Gastrocnemius medialis (tissue), 4 donors: ENCODE measurements around the gene TMEM214. TPM values are rescaled to one million over a fixed set of nuclear protein-coding genes. Genes with fewer than 3 reads are reported as not detected.
A peak's percentile ranks its signal among the peaks of the same experiment; 100 is the strongest.

Source experiments
- ATAC-seq, 2 donors: fragments of 150-250 bp; one replicate each; pipeline ENCODE4 v1.9.1; 2016
- DNase-seq, 2 donors: peaks; one replicate each; pipeline ENCODE4 v3.0.0-alpha.2; 2019
- H3K27ac ChIP-seq, 4 donors: fragments of 200-600 bp; sonication (generic); 1 replicate in 1 of 4; 2 replicates in 3 of 4; pipeline ENCODE4 v1.5.1; 2016 to 2018; ENCODE audit warnings: mild to moderate bottlenecking in 2 of 4, moderate library complexity in 1 of 4
- H3K27me3 ChIP-seq, 3 donors: fragments of 200-600 bp; sonication (generic) in 2 of 3; 1 replicate in 1 of 3; 2 replicates in 2 of 3; pipeline versions ENCODE4 v1.5.1 to v1.6.0; 2016 to 2019; ENCODE audit warnings: mild to moderate bottlenecking in 1 of 3, moderate library complexity in 1 of 3
- H3K36me3 ChIP-seq, 2 donors: fragments of 200-600 bp; sonication (generic) in 1 of 2; one replicate each; pipeline ENCODE4 v1.5.1; 2017 to 2018
- H3K4me1 ChIP-seq, 2 donors: fragments of 200-600 bp; sonication (generic) in 1 of 2; one replicate each; pipeline ENCODE4 v1.5.1; 2016 to 2017; ENCODE audit warnings: mild to moderate bottlenecking in 2 of 2
- H3K4me3 ChIP-seq, 4 donors: fragments of 200-600 bp; sonication (generic) in 3 of 4; 1 replicate in 1 of 4; 2 replicates in 3 of 4; pipeline ENCODE4 v1.5.1; 2016 to 2019; ENCODE audit warnings: mild to moderate bottlenecking in 2 of 4
- H3K9me3 ChIP-seq, 3 donors: fragments of 200-600 bp; sonication (generic) in 2 of 3; 1 replicate in 1 of 3; 2 replicates in 2 of 3; pipeline ENCODE4 v1.5.1; 2016 to 2019
- CTCF ChIP-seq, 5 experiments: fragments of 450-650 bp in 3 of 5; fragments of 200-600 bp in 2 of 5; sonication (generic) in 2 of 5; IDR thresholded peaks in 4 of 5; conservative IDR thresholded peaks in 1 of 5; 1 replicate in 4 of 5; 2 replicates in 1 of 5; pipeline ENCODE4 v1.5.1; 2016 to 2019; ENCODE audit warnings: antibody characterized with exemption in 5 of 5, mild to moderate bottlenecking in 3 of 5, moderate library complexity in 3 of 5
- POLR2A ChIP-seq, 2 donors: fragments of 450-650 bp; IDR thresholded peaks; one replicate each; pipeline ENCODE4 v1.6.1; 2017; ENCODE audit warnings: antibody characterized with exemption in 2 of 2, mild to moderate bottlenecking in 2 of 2, moderate library complexity in 2 of 2
- in situ Hi-C, 4 donors: fragments of 200-750 bp; cut with MboI; loops; one replicate each; pipeline versions ENCODE4 v1.15.0 to v1.8.0; 2017; ENCODE audit warnings: low sequenced_read_pairs in 4 of 4
- intact Hi-C: fragments of 100-400 bp; cut with DNase I; formaldehyde crosslinking; loops from one replicate; pipeline ENCODE4 v1.15.1; 2023; ENCODE audit warnings: low total_unique reads
- total RNA-seq, 4 donors: library from RNA; depleted of rRNA; stranded (reverse); fragments of >200 nt; gene quantifications; one replicate each; pipeline versions ENCODE4 v1.1.0 to v1.2.3, GENCODE V29; 2016

Gene TMEM214
- total RNA-seq, 4 donors from 2014 or later, result 20.0 to 37.7 (median 24.9) TPM

DNA sequence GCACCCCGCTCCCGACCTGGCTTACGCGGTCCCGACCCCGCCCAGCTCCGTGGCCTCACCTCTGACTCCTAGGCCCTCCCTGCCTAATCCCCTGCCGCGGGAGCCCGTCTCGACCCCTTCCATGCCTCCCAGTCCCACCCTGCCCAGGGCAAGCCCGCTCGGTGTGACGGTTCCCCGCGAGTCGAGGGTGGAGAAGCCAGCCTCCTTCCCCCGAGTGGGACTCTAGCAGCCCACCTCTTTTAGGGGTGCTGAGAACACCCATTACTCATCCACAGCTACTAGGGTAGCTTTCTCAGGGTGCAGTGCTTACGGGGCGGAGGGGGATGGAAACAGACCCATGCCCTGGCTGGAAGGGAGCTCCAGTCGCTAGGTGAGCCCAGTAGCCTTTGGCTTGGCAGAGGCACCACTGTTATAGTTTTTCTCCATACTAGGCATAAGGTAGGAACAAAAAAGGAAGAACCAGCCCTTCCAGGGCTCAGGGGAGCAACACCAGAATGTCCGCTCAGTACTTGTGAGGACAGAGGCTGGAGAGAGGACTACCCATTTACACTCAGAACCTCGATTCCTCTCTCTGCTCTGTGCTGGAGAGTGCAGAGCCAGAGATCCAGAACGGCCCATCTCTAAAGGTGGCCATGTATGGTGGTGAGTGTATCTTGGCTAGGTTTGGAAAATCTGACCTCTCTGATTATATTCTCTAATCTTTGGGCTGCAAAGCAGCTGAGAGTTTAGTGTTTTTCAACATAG lies 19.3 kb downstream of the TMEM214 start:
- no peaks in the 10 kb centered on the region for H3K9me3 ChIP-seq
- no peaks in the 10 kb centered on the region for H3K27me3 ChIP-seq
- no peak for TF ChIP-seq CTCF (IDR thresholded peaks at IDR 0.05 in 4 of 5, conservative IDR thresholded peaks at IDR 0.05 in 1 of 5)
- no peak for TF ChIP-seq POLR2A (IDR thresholded peaks at IDR 0.05)
- in situ Hi-C loops, result no loop called here
- H3K4me3 ChIP-seq, result peak overlapping the region; percentile 78 to 92 (median 84)
- ATAC-seq (no peak), DNase-seq (peak in 1 of 2 donors; percentile 35)
- peaks cover 11 to 13% of the 10 kb centered on the region in 2 donors for H3K4me1 ChIP-seq
- intact Hi-C loops, result loop anchor here (2.0 kb wide), 1 partner anchor 19 kb away; the partner anchor contains the start of gene OST4
- peaks cover 0 to 33% of the 10 kb centered on the region in 2 donors for H3K36me3 ChIP-seq
- peak overlapping the region; percentile 93 to 96 (median 93) for H3K27ac ChIP-seq

DNA sequence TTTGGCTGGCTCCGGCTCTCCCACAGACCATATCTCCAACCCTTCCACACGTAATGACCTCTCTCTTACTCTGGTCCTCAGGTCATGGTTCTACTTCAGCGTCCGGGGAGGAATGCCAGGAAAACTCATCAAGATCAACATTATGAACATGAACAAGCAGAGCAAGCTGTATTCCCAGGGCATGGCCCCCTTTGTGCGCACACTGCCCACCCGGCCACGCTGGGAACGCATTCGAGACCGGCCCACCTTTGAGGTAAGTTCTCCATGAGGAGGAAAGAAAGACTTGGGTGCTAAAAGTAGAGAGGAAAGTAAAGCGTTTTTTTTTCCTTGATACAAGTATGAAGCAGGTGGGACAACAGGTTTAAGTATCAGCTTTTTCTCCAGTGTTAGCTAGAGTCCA lies 20.6 kb downstream of the TMEM214 start:
- H3K27me3 ChIP-seq, result no peaks in the 10 kb centered on the region
- H3K27ac ChIP-seq, result no peak overlapping the region
- peaks cover 11 to 13% of the 10 kb centered on the region in 2 donors for H3K4me1 ChIP-seq
- intact Hi-C loops (loop anchor here (2.0 kb wide), 1 partner anchor 17 kb away; the partner anchor contains the start of gene OST4), in situ Hi-C loops (no loop called here)
- peaks cover 0 to 38% of the 10 kb centered on the region in 2 donors for H3K36me3 ChIP-seq
- H3K4me3 ChIP-seq, result no peak overlapping the region
- no peak for DNase-seq
- ATAC-seq, result no peak
- no peak for TF ChIP-seq CTCF (IDR thresholded peaks at IDR 0.05 in 4 of 5, conservative IDR thresholded peaks at IDR 0.05 in 1 of 5)
- no peak for TF ChIP-seq POLR2A (IDR thresholded peaks at IDR 0.05)
- H3K9me3 ChIP-seq, result no peaks in the 10 kb centered on the region

DNA sequence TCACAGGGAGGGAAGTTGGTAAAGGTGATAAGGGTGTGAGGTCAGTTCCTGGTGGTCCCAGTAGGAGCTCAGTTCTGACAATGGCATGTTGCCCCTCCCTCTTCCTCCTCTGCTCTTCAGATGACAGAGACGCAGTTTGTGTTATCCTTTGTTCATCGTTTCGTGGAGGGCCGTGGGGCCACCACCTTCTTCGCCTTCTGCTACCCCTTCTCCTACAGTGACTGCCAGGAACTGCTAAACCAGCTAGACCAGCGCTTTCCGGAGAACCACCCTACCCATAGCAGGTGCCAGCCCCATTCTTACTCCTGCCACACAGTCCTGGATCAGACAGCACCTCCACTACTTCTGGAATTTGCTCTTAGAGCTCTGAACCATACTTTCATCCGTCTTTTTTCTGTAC lies 21.0 kb downstream of the TMEM214 start:
- in situ Hi-C loops (no loop called here), intact Hi-C loops (loop anchor here (2.0 kb wide), 1 partner anchor 17 kb away; the partner anchor contains the start of gene OST4)
- H3K27ac ChIP-seq, result no peak overlapping the region
- H3K4me3 ChIP-seq, result no peak overlapping the region
- ATAC-seq (no peak), DNase-seq (no peak)
- no peaks in the 10 kb centered on the region for H3K27me3 ChIP-seq
- H3K9me3 ChIP-seq, result no peaks in the 10 kb centered on the region
- TF ChIP-seq POLR2A (IDR thresholded peaks at IDR 0.05) (no peak), CTCF (IDR thresholded peaks at IDR 0.05 in 4 of 5, conservative IDR thresholded peaks at IDR 0.05 in 1 of 5) (no peak)
- peaks cover 0 to 41% of the 10 kb centered on the region in 2 donors for H3K36me3 ChIP-seq
- H3K4me1 ChIP-seq, result peaks cover 11 to 13% of the 10 kb centered on the region in 2 donors

DNA sequence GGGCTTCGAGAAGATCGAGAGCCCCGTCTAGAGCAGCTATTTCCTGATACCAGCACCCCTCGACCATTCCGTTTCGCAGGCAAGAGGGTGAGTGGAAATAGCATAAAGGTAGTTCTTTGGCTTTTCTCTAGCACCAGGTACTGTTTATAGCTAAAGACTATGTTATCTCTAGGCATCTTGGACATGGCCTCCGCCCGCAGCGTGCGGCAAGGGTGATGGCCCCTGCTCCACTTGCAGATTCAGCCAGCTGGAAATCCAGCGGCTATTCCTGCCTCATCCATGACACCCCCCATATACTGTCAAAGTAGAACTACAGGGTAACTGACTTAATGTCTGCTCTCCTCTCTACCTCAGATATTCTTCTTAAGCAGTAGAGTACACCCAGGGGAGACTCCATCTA lies 22.0 kb downstream of the TMEM214 start:
- DNase-seq (no peak), ATAC-seq (no peak)
- intact Hi-C loops (no loop called here), in situ Hi-C loops (no loop called here)
- Histone ChIP-seq H3K36me3 (peaks cover 0 to 44% of the 10 kb centered on the region in 2 donors), H3K4me3 (no peak overlapping the region), H3K27ac (no peak overlapping the region), H3K27me3 (no peaks in the 10 kb centered on the region), H3K4me1 (peaks cover 5 to 9% of the 10 kb centered on the region in 2 donors), H3K9me3 (no peaks in the 10 kb centered on the region)
- TF ChIP-seq CTCF (IDR thresholded peaks at IDR 0.05 in 4 of 5, conservative IDR thresholded peaks at IDR 0.05 in 1 of 5) (no peak), POLR2A (IDR thresholded peaks at IDR 0.05) (no peak)
